ENCODE data around the gene WDTC1.

- TF ChIP-seq POLR2A (IDR thresholded peaks at IDR 0.05) (no peak), CTCF (IDR thresholded peaks at IDR 0.05) (no peak)
Observed at GRCh38 chr1:27333717-27334279, 99.4 kb downstream of the WDTC1 start.

Measured in body of pancreas (tissue), 4 donors.